Lower lobe of right lung (tissue), 2 donors: ENCODE measurements around the gene GPR107. TPM values are rescaled to one million over a fixed set of nuclear protein-coding genes. Genes with fewer than 3 reads are reported as not detected.

Experiments used
- ATAC-seq, 2 donors: fragments of 200-7000 bp; cut with Tn5 transposase; one replicate each; pipeline ENCODE4 v1.9.1; 2020 to 2022; ENCODE audit warnings: mild to moderate bottlenecking in 2 of 2, moderate library complexity in 2 of 2
- DNase-seq: peaks from one replicate; pipeline ENCODE4 v3.0.0-alpha.2; 2020
- H3K27ac ChIP-seq: fragments of 200-600 bp; one replicate; pipeline ENCODE4 v1.8.0; 2022
- H3K27me3 ChIP-seq: fragments of 200-600 bp; one replicate; pipeline ENCODE4 v1.8.0; 2022; ENCODE audit warnings: low read depth
- H3K36me3 ChIP-seq: fragments of 200-600 bp; one replicate; pipeline ENCODE4 v1.8.0; 2022; ENCODE audit warnings: mild to moderate bottlenecking
- H3K4me1 ChIP-seq: fragments of 200-600 bp; one replicate; pipeline ENCODE4 v1.8.0; 2022
- H3K4me3 ChIP-seq: fragments of 200-600 bp; one replicate; pipeline ENCODE4 v1.8.0; 2022; ENCODE audit warnings: mild to moderate bottlenecking
- H3K9me3 ChIP-seq: fragments of 200-600 bp; one replicate; pipeline ENCODE4 v1.8.0; 2022
- intact Hi-C: fragments of 100-400 bp; cut with DNase I; formaldehyde crosslinking; loops from one replicate; pipeline ENCODE4 v1.11.0; 2022
- total RNA-seq: library from RNA; stranded (reverse); fragmentation: NEBNext Ultra II Directional; extraction: Animal tissue kit (Norgen Biotek cat#: 25700); gene quantifications from one replicate; pipeline ENCODE4 v1.2.1, GENCODE V29; 2021
- TF ChIP-seq, protein P1 (sequence below): fragments of 200-600 bp; IDR thresholded peaks from one replicate; pipeline ENCODE4 v1.8.0; 2022; ENCODE audit warnings: antibody characterized with exemption, mild to moderate bottlenecking
- donor health status: DM: no; HTN: yes; CAD: no; lungs with severe emphysema.

The GPR107 gene
- total RNA-seq, 1 donor from 2014 or later, result 43.0 TPM

DNA sequence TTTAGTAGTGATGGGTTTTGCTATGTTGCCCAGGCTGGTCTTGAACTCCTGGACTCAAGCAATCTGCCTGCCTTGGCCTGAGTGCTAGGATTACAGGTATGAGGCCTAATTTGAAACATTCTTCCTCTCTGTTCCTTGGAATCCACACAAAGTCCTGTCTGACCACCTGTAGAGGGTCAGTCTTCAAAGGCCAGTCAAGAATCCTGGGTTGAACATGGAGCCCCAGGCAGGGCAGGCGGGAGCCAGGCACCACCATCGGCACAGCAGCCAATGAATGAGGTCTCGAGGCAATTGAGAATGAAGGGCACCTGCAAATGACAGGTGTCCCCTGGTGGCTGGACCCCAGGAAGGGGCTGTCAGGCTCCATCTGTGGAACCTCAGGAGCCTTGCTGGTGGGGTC, 101.1 kb downstream of the GPR107 start:
- no peak overlapping the region for H3K27ac ChIP-seq
- DNase-seq (no peak), ATAC-seq (no peak)
- H3K9me3 ChIP-seq, result no peaks in the 10 kb centered on the region
- no peaks in the 10 kb centered on the region for H3K4me1 ChIP-seq
- H3K27me3 ChIP-seq, result no peaks in the 10 kb centered on the region
- intact Hi-C loops, result no loop called here
- H3K4me3 ChIP-seq, result no peak overlapping the region
- no peaks in the 10 kb centered on the region for H3K36me3 ChIP-seq
- TF ChIP-seq, protein P1, sequence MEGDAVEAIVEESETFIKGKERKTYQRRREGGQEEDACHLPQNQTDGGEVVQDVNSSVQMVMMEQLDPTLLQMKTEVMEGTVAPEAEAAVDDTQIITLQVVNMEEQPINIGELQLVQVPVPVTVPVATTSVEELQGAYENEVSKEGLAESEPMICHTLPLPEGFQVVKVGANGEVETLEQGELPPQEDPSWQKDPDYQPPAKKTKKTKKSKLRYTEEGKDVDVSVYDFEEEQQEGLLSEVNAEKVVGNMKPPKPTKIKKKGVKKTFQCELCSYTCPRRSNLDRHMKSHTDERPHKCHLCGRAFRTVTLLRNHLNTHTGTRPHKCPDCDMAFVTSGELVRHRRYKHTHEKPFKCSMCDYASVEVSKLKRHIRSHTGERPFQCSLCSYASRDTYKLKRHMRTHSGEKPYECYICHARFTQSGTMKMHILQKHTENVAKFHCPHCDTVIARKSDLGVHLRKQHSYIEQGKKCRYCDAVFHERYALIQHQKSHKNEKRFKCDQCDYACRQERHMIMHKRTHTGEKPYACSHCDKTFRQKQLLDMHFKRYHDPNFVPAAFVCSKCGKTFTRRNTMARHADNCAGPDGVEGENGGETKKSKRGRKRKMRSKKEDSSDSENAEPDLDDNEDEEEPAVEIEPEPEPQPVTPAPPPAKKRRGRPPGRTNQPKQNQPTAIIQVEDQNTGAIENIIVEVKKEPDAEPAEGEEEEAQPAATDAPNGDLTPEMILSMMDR, result no peak

- intact Hi-C loops, result no loop called here
- Histone ChIP-seq H3K36me3 (no peaks in the 10 kb centered on the region), H3K9me3 (no peaks in the 10 kb centered on the region), H3K4me3 (no peak overlapping the region), H3K27me3 (no peaks in the 10 kb centered on the region), H3K27ac (no peak overlapping the region), H3K4me1 (no peaks in the 10 kb centered on the region)
- DNase-seq, result no peak
- TF ChIP-seq, protein P1, result no peak
- ATAC-seq, result no peak
Observed at GRCh38 chr9:130155647-130156046, 101.9 kb downstream of the GPR107 start.

- H3K27me3 ChIP-seq, result no peaks in the 10 kb centered on the region
- intact Hi-C loops, result no loop called here
- ATAC-seq (peak; percentile 47 to 55), DNase-seq (no peak)
- H3K27ac ChIP-seq, result no peak overlapping the region
- no peak overlapping the region for H3K4me3 ChIP-seq
- H3K9me3 ChIP-seq, result no peaks in the 10 kb centered on the region
- H3K4me1 ChIP-seq, result no peaks in the 10 kb centered on the region
- TF ChIP-seq, protein P1, result no peak
- no peaks in the 10 kb centered on the region for H3K36me3 ChIP-seq
Observed at GRCh38 chr9:130156672-130157071, 103.0 kb downstream of the GPR107 start.

- ATAC-seq (no peak), DNase-seq (no peak)
- Histone ChIP-seq H3K9me3 (no peaks in the 10 kb centered on the region), H3K36me3 (no peaks in the 10 kb centered on the region), H3K4me1 (no peaks in the 10 kb centered on the region), H3K27me3 (no peaks in the 10 kb centered on the region), H3K27ac (no peak overlapping the region), H3K4me3 (no peak overlapping the region)
- intact Hi-C loops, result no loop called here
- TF ChIP-seq, protein P1, result no peak
Observed at GRCh38 chr9:130157079-130157478, 103.4 kb downstream of the GPR107 start.

GRCh38 chr9:130158001-130158400, 104.3 kb downstream of the GPR107 start:
- no peaks in the 10 kb centered on the region for H3K27me3 ChIP-seq
- H3K4me3 ChIP-seq, result no peak overlapping the region
- no peaks in the 10 kb centered on the region for H3K36me3 ChIP-seq
- no peak overlapping the region for H3K27ac ChIP-seq
- H3K9me3 ChIP-seq, result no peaks in the 10 kb centered on the region
- DNase-seq, result no peak
- no peaks in the 10 kb centered on the region for H3K4me1 ChIP-seq
- intact Hi-C loops, result no loop called here
- TF ChIP-seq, protein P1, result no peak
- ATAC-seq, result no peak

- no peaks in the 10 kb centered on the region for H3K27me3 ChIP-seq
- no peak overlapping the region for H3K27ac ChIP-seq
- no peaks in the 10 kb centered on the region for H3K36me3 ChIP-seq
- TF ChIP-seq, protein P1, result no peak
- H3K4me3 ChIP-seq, result no peak overlapping the region
- ATAC-seq (no peak), DNase-seq (no peak)
- no peaks in the 10 kb centered on the region for H3K4me1 ChIP-seq
- no peaks in the 10 kb centered on the region for H3K9me3 ChIP-seq
- intact Hi-C loops, result no loop called here
Observed at GRCh38 chr9:130159057-130159456, 105.4 kb downstream of the GPR107 start.
